ENCODE measurements around the gene PTPDC1.

DNA sequence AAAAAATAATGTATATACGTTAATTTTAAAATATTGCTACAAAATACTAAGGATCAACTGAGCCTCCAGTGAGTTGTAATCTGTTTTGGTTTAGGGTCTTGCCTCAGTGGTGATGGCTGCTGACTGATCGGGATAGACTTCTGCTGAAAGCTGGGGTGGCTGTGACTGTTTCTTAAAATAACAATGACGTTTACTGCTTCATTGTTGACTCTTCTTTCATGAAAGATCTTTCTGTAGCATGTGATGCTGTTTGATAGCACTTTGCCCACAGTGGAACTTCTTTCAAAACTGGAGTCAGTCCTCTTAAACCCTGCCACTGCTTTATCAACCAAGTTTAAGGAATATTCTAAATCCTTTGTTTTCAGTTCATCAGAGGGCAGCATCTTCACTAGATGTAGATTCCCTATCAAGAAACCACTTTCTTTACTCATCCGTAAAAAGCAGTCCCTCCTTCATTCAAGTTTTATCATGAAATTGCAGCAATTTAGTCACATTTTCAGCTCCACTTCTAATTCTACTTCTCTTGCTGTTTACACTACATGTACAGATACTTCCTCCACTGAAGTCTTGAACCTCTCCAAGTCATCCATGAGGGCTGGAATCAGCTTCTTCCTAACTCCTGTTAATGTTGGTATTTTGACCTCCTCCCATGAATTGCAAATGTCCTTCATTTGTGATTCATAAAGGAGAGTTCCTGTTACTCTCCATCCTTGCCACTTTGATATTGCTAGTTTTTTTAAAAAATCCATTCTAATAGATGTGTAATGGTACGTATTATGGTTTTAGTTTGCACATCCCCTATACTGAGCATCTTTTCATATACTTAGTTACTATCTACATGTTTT is 41.5 kb upstream of the PTPDC1 start:
- TF ChIP-seq, protein P1, sequence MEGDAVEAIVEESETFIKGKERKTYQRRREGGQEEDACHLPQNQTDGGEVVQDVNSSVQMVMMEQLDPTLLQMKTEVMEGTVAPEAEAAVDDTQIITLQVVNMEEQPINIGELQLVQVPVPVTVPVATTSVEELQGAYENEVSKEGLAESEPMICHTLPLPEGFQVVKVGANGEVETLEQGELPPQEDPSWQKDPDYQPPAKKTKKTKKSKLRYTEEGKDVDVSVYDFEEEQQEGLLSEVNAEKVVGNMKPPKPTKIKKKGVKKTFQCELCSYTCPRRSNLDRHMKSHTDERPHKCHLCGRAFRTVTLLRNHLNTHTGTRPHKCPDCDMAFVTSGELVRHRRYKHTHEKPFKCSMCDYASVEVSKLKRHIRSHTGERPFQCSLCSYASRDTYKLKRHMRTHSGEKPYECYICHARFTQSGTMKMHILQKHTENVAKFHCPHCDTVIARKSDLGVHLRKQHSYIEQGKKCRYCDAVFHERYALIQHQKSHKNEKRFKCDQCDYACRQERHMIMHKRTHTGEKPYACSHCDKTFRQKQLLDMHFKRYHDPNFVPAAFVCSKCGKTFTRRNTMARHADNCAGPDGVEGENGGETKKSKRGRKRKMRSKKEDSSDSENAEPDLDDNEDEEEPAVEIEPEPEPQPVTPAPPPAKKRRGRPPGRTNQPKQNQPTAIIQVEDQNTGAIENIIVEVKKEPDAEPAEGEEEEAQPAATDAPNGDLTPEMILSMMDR (IDR thresholded peaks at IDR 0.05; ENCODE audit: insufficient read depth, low read depth, low read length), result no peak
- TF ChIP-seq EZH2 (IDR thresholded peaks at IDR 0.05; ENCODE audit: insufficient read depth, low read length), result no peak
